Heart left ventricle (tissue), 16 donors: ENCODE results near the gene NXN. TPM values are rescaled to one million over a fixed set of nuclear protein-coding genes. Genes with fewer than 3 reads are reported as not detected.
A peak's percentile ranks its signal among the peaks of the same experiment; 100 is the strongest.

Experiments used
- ATAC-seq, 4 donors: fragments of 200-7000 bp; cut with Tn5 transposase; one replicate each; pipeline ENCODE4 v1.9.1; 2020 to 2022; ENCODE audit warnings: moderate library complexity in 4 of 4, mild to moderate bottlenecking in 3 of 4, moderate number of reproducible peaks in 1 of 4
- DNase-seq, 5 donors: peaks; one replicate each; pipeline ENCODE4 v3.0.0-alpha.2; 2020
- H3K27ac ChIP-seq, 12 donors: fragments of 200-600 bp; sonication (generic) in 4 of 12; one replicate each; pipeline versions ENCODE4 v1.5.0 to v1.8.0; 2016 to 2022; ENCODE audit warnings: mild to moderate bottlenecking in 2 of 12
- H3K27me3 ChIP-seq, 9 donors: fragments of 200-600 bp; sonication (generic) in 2 of 9; one replicate each; pipeline versions ENCODE4 v1.5.1 to v1.8.0; 2016 to 2022; ENCODE audit warnings: mild to moderate bottlenecking in 3 of 9
- H3K36me3 ChIP-seq, 9 donors: fragments of 200-600 bp; sonication (generic) in 2 of 9; one replicate each; pipeline versions ENCODE4 v1.5.0 to v1.8.0; 2018 to 2022; ENCODE audit warnings: mild to moderate bottlenecking in 2 of 9
- H3K4me1 ChIP-seq, 12 donors: fragments of 200-600 bp; sonication (generic) in 4 of 12; one replicate each; pipeline versions ENCODE4 v1.5.0 to v1.8.0; 2016 to 2022; ENCODE audit warnings: mild to moderate bottlenecking in 3 of 12
- H3K4me3 ChIP-seq, 12 donors: fragments of 200-600 bp; sonication (generic) in 4 of 12; one replicate each; pipeline versions ENCODE4 v1.5.0 to v1.8.0; 2017 to 2022; ENCODE audit warnings: mild to moderate bottlenecking in 9 of 12, moderate library complexity in 4 of 12
- H3K9me3 ChIP-seq, 12 donors: fragments of 200-600 bp; sonication (generic) in 4 of 12; one replicate each; pipeline versions ENCODE4 v1.5.0 to v1.8.0; 2016 to 2022; ENCODE audit warnings: mild to moderate bottlenecking in 1 of 12
- CTCF ChIP-seq, 12 donors: fragments of 200-600 bp; sonication (generic) in 4 of 12; IDR thresholded peaks; one replicate each; pipeline versions ENCODE4 v1.5.0 to v1.8.0; 2018 to 2022; ENCODE audit warnings: antibody characterized with exemption in 12 of 12, mild to moderate bottlenecking in 5 of 12
- POLR2A ChIP-seq, 2 donors: fragments of 450-650 bp; IDR thresholded peaks; one replicate each; pipeline ENCODE4 v1.6.1; 2017; ENCODE audit warnings: antibody characterized with exemption in 2 of 2, mild to moderate bottlenecking in 2 of 2, moderate library complexity in 2 of 2
- WGBS, 4 donors: extraction: QIAGEN DNeasy Blood & Tissue Kit in 2 of 4; methylation state at CpG; one replicate each; pipeline versions ENCODE4 v1.1.5 to v1.1.7; 2013 to 2018; 5-methylcytosine and 5-hydroxymethylcytosine counted together
- intact Hi-C, 10 donors: fragments of 100-400 bp; cut with DNase I; formaldehyde crosslinking; loops; one replicate each; pipeline versions ENCODE4 v1.11.1 to v1.14.2; 2022
- polyA plus RNA-seq, 2 donors: library from polyadenylated mRNA; stranded (reverse); fragments of 200-250 nt; gene quantifications; one replicate each; pipeline ENCODE4 v1.2.3, GENCODE V29; 2013
- total RNA-seq, 9 donors: library from RNA; depleted of rRNA in 2 of 9; stranded (reverse); fragments of >200 nt in 2 of 9; fragmentation: NEBNext Ultra II Directional in 3 of 9; extraction: Animal tissue kit (Norgen Biotek cat#: 25700) in 3 of 9; gene quantifications; one replicate each; pipeline versions ENCODE4 v1.1.0 to v1.2.4, GENCODE V29; 2016 to 2023
- donor health status: ischemic (EF 13 %, LVEDD 7.1; RV severe dilation, severe dysfunction).
- donor health status: healthy with polysubstance abuse.
- donor health status: DM: no; HTN: yes; CAD: no.
- donor health status: DM: no; HTN: no; CAD: no.
- donor health status: ischemic (EF 25% LVEDD 6.9; RV normal size, moderate dysfunction).
- donor health status: ischemic (EF 25% LVEDD 5.7; RV mildly dilated, moderate dysfunction).
- donor health status: healthy.
- donor health status: DM: yes; HTN: yes; CAD: no.
- donor health status: ischemic (EF 35%, LVEDD 5.7; RV mildly dilated, moderate dysfunction).
- donor health status: nonischemic (EF 11% LVEDD 7.7; RV severe dilation, severe dysfunction).
- donor health status: DM: yes; HTN: yes; CAD: no.
- donor health status: PGD.
- donor health status: ischemic (EF 29% LVEDD 5.4; RV normal size, mild dysfunction).
- donor health status: nonischemic (EF 23%, LVEDD 6.1; RV moderate dilation, normal function).

NXN gene
- total and polyA plus RNA-seq, 11 donors: 8.6 to 20.3 (median 14.1) TPM

DNA sequence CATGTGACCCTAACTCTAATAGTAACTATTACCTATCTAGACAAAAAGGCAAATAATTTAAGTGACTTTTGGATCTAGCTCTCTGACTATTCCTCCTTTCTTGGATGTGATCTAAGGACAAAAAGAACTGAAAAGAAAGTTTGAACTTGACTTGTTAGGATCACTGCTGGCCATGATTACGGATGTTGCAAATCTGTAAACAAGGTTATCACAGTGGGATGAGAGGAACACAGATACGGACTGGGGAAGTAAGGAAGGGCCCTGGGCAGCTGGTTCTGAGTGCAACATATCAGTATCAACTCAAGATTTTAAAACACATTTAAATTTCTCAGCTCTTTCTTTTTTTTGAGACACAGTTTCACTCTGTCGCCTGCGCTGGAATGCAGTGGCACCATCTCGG lies 118.8 kb downstream of the NXN start:
- Histone ChIP-seq H3K27ac (peak overlapping the region in 4 of 12 donors; percentile 18 to 73 (median 34)), H3K4me1 (peaks cover 0 to 19% (median 13%) of the 10 kb centered on the region in 12 donors), H3K27me3 (no peaks in the 10 kb centered on the region), H3K4me3 (no peak overlapping the region), H3K36me3 (peaks cover 0 to 4% (median 0%) of the 10 kb centered on the region in 9 donors), H3K9me3 (no peaks in the 10 kb centered on the region)
- WGBS, 4 donors: 88 to 90% (median 89%) methylated on average over 5 of the region's 5 CpGs
- TF ChIP-seq POLR2A (IDR thresholded peaks at IDR 0.05) (no peak), CTCF (IDR thresholded peaks at IDR 0.05) (no peak)
- DNase-seq (no peak), ATAC-seq (no peak)
- intact Hi-C loops: no loop called here

GRCh38 chr17:859824-860195 lies 119.8 kb downstream of the NXN start:
- intact Hi-C loops: loop anchor here in 1 of 10 donors (10.0 kb wide), 1 partner anchor 115 kb away; the partner anchor contains the start of gene NXN
- Histone ChIP-seq H3K36me3 (peaks cover 0 to 4% (median 0%) of the 10 kb centered on the region in 9 donors), H3K4me1 (peaks cover 0 to 21% (median 13%) of the 10 kb centered on the region in 12 donors), H3K27me3 (no peaks in the 10 kb centered on the region), H3K9me3 (no peaks in the 10 kb centered on the region), H3K27ac (peak overlapping the region; percentile 20 to 84 (median 72)), H3K4me3 (no peak overlapping the region)
- peak in 2 of 4 donors; percentile 28 to 50 for ATAC-seq
- 56 to 69% (median 60%) methylated on average over 4 of the region's 4 CpGs for WGBS, 4 donors
- TF ChIP-seq CTCF (IDR thresholded peaks at IDR 0.05): no peak
- no peak for TF ChIP-seq POLR2A (IDR thresholded peaks at IDR 0.05)
- DNase-seq: no peak

GRCh38 chr17:859061-859823 lies 120.3 kb downstream of the NXN start:
- Histone ChIP-seq H3K4me3 (no peak overlapping the region), H3K27ac (peak overlapping the region; percentile 20 to 84 (median 72)), H3K27me3 (no peaks in the 10 kb centered on the region), H3K9me3 (no peaks in the 10 kb centered on the region), H3K4me1 (peaks cover 0 to 21% (median 13%) of the 10 kb centered on the region in 12 donors), H3K36me3 (peaks cover 0 to 4% (median 0%) of the 10 kb centered on the region in 9 donors)
- intact Hi-C loops: loop anchor here in 1 of 10 donors (10.0 kb wide), 1 partner anchor 116 kb away; the partner anchor contains the start of gene NXN
- ATAC-seq (peak in 2 of 4 donors; percentile 35 to 61), DNase-seq (peak in 2 of 5 donors; percentile 48 to 65)
- WGBS, 4 donors: 46 to 60% (median 58%) methylated on average over 20 of the region's 20 CpGs
- TF ChIP-seq CTCF (IDR thresholded peaks at IDR 0.05): no peak
- TF ChIP-seq POLR2A (IDR thresholded peaks at IDR 0.05): no peak

DNA sequence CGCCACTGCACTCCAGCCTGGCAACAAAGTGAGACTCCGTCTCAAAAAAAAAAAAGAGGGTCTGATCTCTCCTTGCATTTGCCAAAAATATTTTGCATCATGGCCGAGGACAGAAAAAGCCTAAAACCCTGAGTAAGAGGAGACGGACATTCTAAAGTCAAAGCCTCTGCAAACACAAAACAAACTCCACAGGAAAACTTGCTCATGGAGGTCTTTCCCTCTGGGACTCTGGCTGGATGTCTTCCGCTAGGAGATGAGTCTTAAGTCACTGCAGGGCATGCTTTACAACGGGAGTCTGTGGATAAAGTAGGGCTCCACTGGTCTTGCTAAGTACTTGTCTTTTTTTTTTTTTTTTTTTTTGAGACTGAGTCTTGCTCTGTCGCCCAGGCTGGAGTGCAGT lies 123.4 kb downstream of the NXN start:
- no peaks in the 10 kb centered on the region for H3K36me3 ChIP-seq
- TF ChIP-seq CTCF (IDR thresholded peaks at IDR 0.05): no peak
- TF ChIP-seq POLR2A (IDR thresholded peaks at IDR 0.05): no peak
- WGBS, 4 donors: 75 to 87% (median 84%) methylated on average over 7 of the region's 7 CpGs
- DNase-seq (no peak), ATAC-seq (no peak)
- intact Hi-C loops: loop anchor here in 1 of 10 donors (10.0 kb wide), 1 partner anchor 119 kb away; the partner anchor contains the start of gene NXN
- no peak overlapping the region for H3K4me3 ChIP-seq
- H3K9me3 ChIP-seq: no peaks in the 10 kb centered on the region
- H3K27me3 ChIP-seq: no peaks in the 10 kb centered on the region
- peak overlapping the region in 2 of 12 donors; percentile 7 to 52 for H3K27ac ChIP-seq
- peaks cover 0 to 30% (median 18%) of the 10 kb centered on the region in 12 donors for H3K4me1 ChIP-seq
